Neural progenitor cell (in vitro differentiated cells): ENCODE data around the gene GLT8D2.

Experiments
- CTCF ChIP-seq: fragments of 200-600 bp; sonication (generic); IDR thresholded peaks from 2 replicates; pipeline ENCODE4 v1.5.1; 2017; ENCODE audit warnings: antibody characterized with exemption, mild to moderate bottlenecking
- EZH2phosphoT487 ChIP-seq: fragments of 200-600 bp; sonication (generic); IDR thresholded peaks from 2 replicates; pipeline ENCODE4 v1.6.1; 2017; ENCODE audit warnings: antibody characterized with exemption

- TF ChIP-seq CTCF (no peak), EZH2phosphoT487 (no peak)
These were observed 85.2 kb downstream of the GLT8D2 start for GRCh38 chr12:103964805-103965204.
